Mesendoderm (in vitro differentiated cells): ENCODE results near the gene UBA7.

Experiments
- DNase-seq: peaks from one replicate; pipeline ENCODE4 v3.0.0; 2013
- H2AK5ac ChIP-seq: 2 replicates; pipeline ENCODE4 v1.6.1; 2013; ENCODE audit warnings: low read length, inconsistent platforms
- H2BK120ac ChIP-seq: 2 replicates; pipeline ENCODE4 v1.6.1; 2013; ENCODE audit warnings: low read depth, mild to moderate bottlenecking, low read length, moderate library complexity, mixed read lengths
- H2BK15ac ChIP-seq: replicated peaks from 2 replicates; pipeline ENCODE4 v1.6.1; 2013; ENCODE audit warnings: low read depth, mild to moderate bottlenecking, moderate library complexity
- H2BK5ac ChIP-seq: 2 replicates; pipeline ENCODE4 v1.6.1; 2013; ENCODE audit warnings: low read length, inconsistent platforms
- H3K18ac ChIP-seq: 2 replicates; pipeline ENCODE4 v1.6.1; 2013; ENCODE audit warnings: mild to moderate bottlenecking, low read length, mixed read lengths
- H3K23ac ChIP-seq: one replicate; pipeline ENCODE4 v1.6.1; 2013; ENCODE audit warnings: low read length
- H3K27ac ChIP-seq: 2 replicates; pipeline ENCODE4 v1.5.1; 2013; ENCODE audit warnings: low read depth, mild to moderate bottlenecking, inconsistent platforms, low read length, moderate library complexity
- H3K27me3 ChIP-seq: 2 replicates; pipeline ENCODE4 v1.6.1; 2013; ENCODE audit warnings: low read length, control low read depth, mild to moderate bottlenecking, inconsistent platforms; ENCODE audit not compliant: insufficient read depth, poor library complexity
- H3K36me3 ChIP-seq: 2 replicates; pipeline ENCODE4 v1.6.1; 2013; ENCODE audit warnings: low read length, inconsistent platforms; ENCODE audit not compliant: control insufficient read depth, insufficient read depth
- H3K4ac ChIP-seq: one replicate; pipeline ENCODE4 v1.6.1; 2013; ENCODE audit warnings: low read depth, mild to moderate bottlenecking, low read length, moderate library complexity
- H3K4me1 ChIP-seq: 2 replicates; pipeline ENCODE4 v1.6.1; 2013; ENCODE audit warnings: low read depth, low read length, inconsistent platforms; ENCODE audit not compliant: control insufficient read depth
- H3K4me2 ChIP-seq: 2 replicates; pipeline ENCODE4 v1.6.1; 2013; ENCODE audit warnings: low read length
- H3K4me3 ChIP-seq: 2 replicates; pipeline ENCODE4 v1.5.1; 2013; ENCODE audit warnings: mild to moderate bottlenecking, low read length
- H3K56ac ChIP-seq: one replicate; pipeline ENCODE4 v1.6.1; 2013; ENCODE audit warnings: low read length
- H3K79me1 ChIP-seq: 2 replicates; pipeline ENCODE4 v1.6.1; 2013; ENCODE audit warnings: low read length, inconsistent platforms
- H3K79me2 ChIP-seq: 2 replicates; pipeline ENCODE4 v1.6.1; 2013; ENCODE audit warnings: mild to moderate bottlenecking, low read length; ENCODE audit not compliant: control insufficient read depth, insufficient read depth
- H3K9ac ChIP-seq: 2 replicates; pipeline ENCODE4 v1.6.1; 2013; ENCODE audit warnings: low read length, inconsistent platforms
- H4K5ac ChIP-seq: one replicate; pipeline ENCODE4 v1.6.1; 2013; ENCODE audit warnings: low read length
- H4K8ac ChIP-seq: one replicate; pipeline ENCODE4 v1.6.1; 2013; ENCODE audit warnings: low read depth, mild to moderate bottlenecking, control low read depth, low read length, moderate library complexity
- WGBS: extraction: QIAGEN DNeasy Blood & Tissue Kit; methylation state at CpG from one replicate; pipeline ENCODE4 v1.1.7; 2013; ENCODE audit warnings: low lambda C conversion rate, missing lambda C conversion rate; ENCODE audit not compliant: insufficient coverage; ENCODE audit errors: extremely low coverage; 5-methylcytosine and 5-hydroxymethylcytosine counted together

The UBA7 gene

GRCh38 chr3:49803465-49804140 is 10.2 kb downstream of the UBA7 start:
- no peak overlapping the region for H4K5ac ChIP-seq
- H3K9ac ChIP-seq = peak overlapping the region; percentile 43
- DNase-seq = no peak
- H3K4me3 ChIP-seq = no peak overlapping the region
- peaks cover 8% of the 10 kb centered on the region for H3K4me1 ChIP-seq
- H2AK5ac ChIP-seq = no peak overlapping the region
- no peaks in the 10 kb centered on the region for H3K36me3 ChIP-seq
- H3K27ac ChIP-seq = no peak overlapping the region
- H4K8ac ChIP-seq = no peak overlapping the region
- no peaks in the 10 kb centered on the region for H3K79me1 ChIP-seq
- no peaks in the 10 kb centered on the region for H3K79me2 ChIP-seq
- H2BK15ac ChIP-seq = no peak overlapping the region
- no peaks in the 10 kb centered on the region for H3K27me3 ChIP-seq
- H2BK5ac ChIP-seq = no peak overlapping the region
- peak overlapping the region; percentile 30 for H3K56ac ChIP-seq
- H3K23ac ChIP-seq = no peak overlapping the region
- no peak overlapping the region for H2BK120ac ChIP-seq
- no peak overlapping the region for H3K4ac ChIP-seq
- H3K4me2 ChIP-seq = peak overlapping the region; percentile 63
- H3K18ac ChIP-seq = no peak overlapping the region
- no CpG with 5 or more reads among the region's 41 CpGs for WGBS

GRCh38 chr3:49802719-49803464 is 10.9 kb downstream of the UBA7 start, which contains the start of gene INKA1:
TSS of gene INKA1 (plus strand) at chr3:49803261. CDS start at chr3:49803393, 132 bp downstream.
- no CpG with 5 or more reads among the region's 71 CpGs for WGBS
- H4K8ac ChIP-seq = no peak within 1 kb of the TSS
- peaks cover 8% of the 10 kb centered on the region for H3K4me1 ChIP-seq
- no peak within 1 kb of the TSS for H4K5ac ChIP-seq
- no peak within 1 kb of the TSS for H3K18ac ChIP-seq
- H3K79me1 ChIP-seq = no peaks in the 10 kb centered on the region
- DNase-seq = peak; percentile 87
- no peaks in the 10 kb centered on the region for H3K27me3 ChIP-seq
- peak within 1 kb of the TSS; percentile 54 for H3K23ac ChIP-seq
- no peak within 1 kb of the TSS for H2BK15ac ChIP-seq
- H3K56ac ChIP-seq = peak within 1 kb of the TSS; percentile 77
- peak within 1 kb of the TSS; percentile 72 for H3K4me3 ChIP-seq
- H3K79me2 ChIP-seq = no peaks in the 10 kb centered on the region
- H3K4ac ChIP-seq = no peak within 1 kb of the TSS
- no peak within 1 kb of the TSS for H2BK120ac ChIP-seq
- H2AK5ac ChIP-seq = no peak within 1 kb of the TSS
- H3K9ac ChIP-seq = peak within 1 kb of the TSS; percentile 78
- no peaks in the 10 kb centered on the region for H3K36me3 ChIP-seq
- no peak within 1 kb of the TSS for H2BK5ac ChIP-seq
- no peak within 1 kb of the TSS for H3K27ac ChIP-seq
- peak within 1 kb of the TSS; percentile 99 for H3K4me2 ChIP-seq

- H3K4ac ChIP-seq = no peak overlapping the region
Measured at GRCh38 chr3:49801160-49801559, 12.6 kb downstream of the UBA7 start.

GRCh38 chr3:49799761-49800160 is 14.0 kb downstream of the UBA7 start, which contains the start of gene CDHR4:
TSS of gene CDHR4 (minus strand) at chr3:49799873. CDS start at chr3:49799812, 61 bp downstream.
- Histone ChIP-seq H3K4me3 (no peak within 1 kb of the TSS), H3K79me1 (no peaks in the 10 kb centered on the region), H3K79me2 (no peaks in the 10 kb centered on the region), H4K8ac (no peak within 1 kb of the TSS), H4K5ac (no peak within 1 kb of the TSS), H3K18ac (no peak within 1 kb of the TSS), H3K56ac (no peak within 1 kb of the TSS), H2BK120ac (no peak within 1 kb of the TSS), H3K27ac (no peak within 1 kb of the TSS), H3K4ac (no peak within 1 kb of the TSS), H3K9ac (no peak within 1 kb of the TSS), H3K27me3 (no peaks in the 10 kb centered on the region), H3K23ac (no peak within 1 kb of the TSS), H2BK15ac (no peak within 1 kb of the TSS), H3K36me3 (no peaks in the 10 kb centered on the region), H3K4me2 (no peak within 1 kb of the TSS), H3K4me1 (no peaks in the 10 kb centered on the region), H2AK5ac (no peak within 1 kb of the TSS), H2BK5ac (no peak within 1 kb of the TSS)
- DNase-seq = no peak
- WGBS = no CpG with 5 or more reads among the region's 4 CpGs

More at GRCh38 chr3:49801160-49801559, 12.6 kb downstream of the UBA7 start:
- Histone ChIP-seq H4K5ac (no peak overlapping the region), H3K23ac (no peak overlapping the region), H2BK5ac (no peak overlapping the region), H3K27me3 (no peaks in the 10 kb centered on the region), H2AK5ac (no peak overlapping the region), H3K18ac (no peak overlapping the region), H3K4me2 (no peak overlapping the region), H3K79me2 (no peaks in the 10 kb centered on the region), H2BK15ac (no peak overlapping the region), H4K8ac (no peak overlapping the region), H2BK120ac (no peak overlapping the region), H3K36me3 (no peaks in the 10 kb centered on the region), H3K4me3 (no peak overlapping the region), H3K79me1 (no peaks in the 10 kb centered on the region), H3K27ac (no peak overlapping the region), H3K4me1 (no peaks in the 10 kb centered on the region), H3K9ac (no peak overlapping the region), H3K56ac (no peak overlapping the region)
- no peak for DNase-seq
- no CpG with 5 or more reads among the region's 2 CpGs for WGBS

GRCh38 chr3:49799105-49799504 is 14.6 kb downstream of the UBA7 start:
- WGBS = no CpG with 5 or more reads among the region's 1 CpG
- Histone ChIP-seq H2BK5ac (no peak overlapping the region), H4K8ac (no peak overlapping the region), H3K18ac (no peak overlapping the region), H2AK5ac (no peak overlapping the region), H2BK15ac (no peak overlapping the region), H3K56ac (no peak overlapping the region), H3K27me3 (no peaks in the 10 kb centered on the region), H3K79me2 (no peaks in the 10 kb centered on the region), H2BK120ac (no peak overlapping the region), H3K4ac (no peak overlapping the region), H3K4me3 (no peak overlapping the region), H3K23ac (no peak overlapping the region), H3K36me3 (no peaks in the 10 kb centered on the region), H3K27ac (no peak overlapping the region), H3K79me1 (no peaks in the 10 kb centered on the region), H3K9ac (no peak overlapping the region), H4K5ac (no peak overlapping the region), H3K4me2 (no peak overlapping the region), H3K4me1 (no peaks in the 10 kb centered on the region)
- no peak for DNase-seq
